ENCODE measurements around the gene MLXIPL.
"Not testable (repeated sequence)": the region's sequence is repeated elsewhere in the genome, so short reads cannot be mapped to it uniquely, and the experiment has no call there.

The MLXIPL gene

DNA sequence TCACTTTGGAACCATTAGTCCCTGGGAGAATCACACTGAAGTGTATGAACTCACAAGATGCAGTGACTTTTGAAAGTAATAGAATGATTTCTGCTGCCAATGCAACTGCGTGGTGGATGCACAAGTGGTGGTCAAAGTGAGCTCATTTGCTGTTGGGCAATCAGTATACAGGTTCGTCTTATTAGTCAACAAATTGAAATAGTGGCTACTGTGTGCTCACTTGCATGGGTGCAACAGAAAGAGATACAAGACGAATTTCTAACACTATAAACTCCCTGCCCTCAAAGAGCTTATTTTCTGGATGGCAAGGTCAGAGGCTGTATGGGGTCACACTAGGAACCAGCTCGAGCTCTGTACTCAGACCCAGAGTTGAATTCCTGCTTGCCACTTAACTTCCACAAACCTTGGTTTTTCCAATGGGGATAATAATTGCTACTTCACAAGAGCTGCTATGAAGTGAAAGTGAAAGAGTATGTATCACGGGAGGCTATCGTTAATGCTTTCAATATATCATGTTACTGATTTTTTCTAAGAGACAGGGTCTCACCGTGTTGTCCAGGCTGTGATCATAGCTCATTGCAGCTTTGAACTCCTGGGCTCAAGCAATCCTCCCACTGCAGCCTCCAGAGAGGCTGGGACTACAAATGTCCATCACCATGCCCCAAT is 58.5 kb downstream of the MLXIPL start:
- DNase-seq (ENCODE audit: low read depth) = no peak
- TF ChIP-seq, protein P1, sequence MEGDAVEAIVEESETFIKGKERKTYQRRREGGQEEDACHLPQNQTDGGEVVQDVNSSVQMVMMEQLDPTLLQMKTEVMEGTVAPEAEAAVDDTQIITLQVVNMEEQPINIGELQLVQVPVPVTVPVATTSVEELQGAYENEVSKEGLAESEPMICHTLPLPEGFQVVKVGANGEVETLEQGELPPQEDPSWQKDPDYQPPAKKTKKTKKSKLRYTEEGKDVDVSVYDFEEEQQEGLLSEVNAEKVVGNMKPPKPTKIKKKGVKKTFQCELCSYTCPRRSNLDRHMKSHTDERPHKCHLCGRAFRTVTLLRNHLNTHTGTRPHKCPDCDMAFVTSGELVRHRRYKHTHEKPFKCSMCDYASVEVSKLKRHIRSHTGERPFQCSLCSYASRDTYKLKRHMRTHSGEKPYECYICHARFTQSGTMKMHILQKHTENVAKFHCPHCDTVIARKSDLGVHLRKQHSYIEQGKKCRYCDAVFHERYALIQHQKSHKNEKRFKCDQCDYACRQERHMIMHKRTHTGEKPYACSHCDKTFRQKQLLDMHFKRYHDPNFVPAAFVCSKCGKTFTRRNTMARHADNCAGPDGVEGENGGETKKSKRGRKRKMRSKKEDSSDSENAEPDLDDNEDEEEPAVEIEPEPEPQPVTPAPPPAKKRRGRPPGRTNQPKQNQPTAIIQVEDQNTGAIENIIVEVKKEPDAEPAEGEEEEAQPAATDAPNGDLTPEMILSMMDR (IDR thresholded peaks at IDR 0.05; ENCODE audit: insufficient read depth, low read depth, low read length, missing control alignments) = no peak
- no peak overlapping the region; the same call in none of the 2 replicates for H3K4me3 ChIP-seq (ENCODE audit: low read depth, low read length)

DNA sequence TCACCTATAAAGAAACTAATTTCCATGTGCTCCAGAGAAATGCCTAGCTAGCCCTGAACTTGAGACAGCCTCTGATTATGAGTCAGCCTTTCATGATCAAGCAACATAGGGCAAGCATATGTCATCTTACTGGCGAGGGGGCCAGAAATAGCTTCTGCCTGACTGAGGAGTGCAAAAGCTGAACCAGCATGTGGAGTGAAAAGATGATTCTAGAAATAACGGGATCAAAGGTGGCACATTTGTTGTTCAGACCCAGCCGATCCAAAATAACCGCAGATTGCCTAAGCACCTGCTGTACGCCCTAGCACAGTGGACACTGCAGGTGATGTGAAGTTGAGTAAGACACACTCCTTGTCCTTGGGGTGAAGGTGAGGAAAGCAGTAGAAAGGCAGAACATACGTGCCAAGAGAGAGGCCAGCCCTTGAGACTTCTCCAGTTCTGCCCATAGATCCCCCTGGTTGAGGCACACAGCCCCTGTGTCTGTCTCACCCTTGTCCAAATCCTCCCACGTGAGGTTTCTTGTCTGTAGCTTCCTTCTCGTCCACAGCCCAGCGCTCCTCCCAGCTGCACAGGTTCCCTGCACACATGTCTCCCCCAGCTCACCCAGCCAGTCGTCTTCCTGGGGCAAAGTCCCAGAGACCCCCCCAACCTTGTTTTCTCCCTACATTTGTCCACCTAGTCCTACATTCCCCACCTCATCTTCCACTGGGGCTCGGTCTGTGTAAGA is 64.0 kb downstream of the MLXIPL start:
- TF ChIP-seq, protein P1 (IDR thresholded peaks at IDR 0.05; ENCODE audit: insufficient read depth, low read depth, low read length, missing control alignments) = no peak
- H3K4me3 ChIP-seq (ENCODE audit: low read depth, low read length) = no peak overlapping the region
- DNase-seq (ENCODE audit: low read depth) = peak; percentile 71

DNA sequence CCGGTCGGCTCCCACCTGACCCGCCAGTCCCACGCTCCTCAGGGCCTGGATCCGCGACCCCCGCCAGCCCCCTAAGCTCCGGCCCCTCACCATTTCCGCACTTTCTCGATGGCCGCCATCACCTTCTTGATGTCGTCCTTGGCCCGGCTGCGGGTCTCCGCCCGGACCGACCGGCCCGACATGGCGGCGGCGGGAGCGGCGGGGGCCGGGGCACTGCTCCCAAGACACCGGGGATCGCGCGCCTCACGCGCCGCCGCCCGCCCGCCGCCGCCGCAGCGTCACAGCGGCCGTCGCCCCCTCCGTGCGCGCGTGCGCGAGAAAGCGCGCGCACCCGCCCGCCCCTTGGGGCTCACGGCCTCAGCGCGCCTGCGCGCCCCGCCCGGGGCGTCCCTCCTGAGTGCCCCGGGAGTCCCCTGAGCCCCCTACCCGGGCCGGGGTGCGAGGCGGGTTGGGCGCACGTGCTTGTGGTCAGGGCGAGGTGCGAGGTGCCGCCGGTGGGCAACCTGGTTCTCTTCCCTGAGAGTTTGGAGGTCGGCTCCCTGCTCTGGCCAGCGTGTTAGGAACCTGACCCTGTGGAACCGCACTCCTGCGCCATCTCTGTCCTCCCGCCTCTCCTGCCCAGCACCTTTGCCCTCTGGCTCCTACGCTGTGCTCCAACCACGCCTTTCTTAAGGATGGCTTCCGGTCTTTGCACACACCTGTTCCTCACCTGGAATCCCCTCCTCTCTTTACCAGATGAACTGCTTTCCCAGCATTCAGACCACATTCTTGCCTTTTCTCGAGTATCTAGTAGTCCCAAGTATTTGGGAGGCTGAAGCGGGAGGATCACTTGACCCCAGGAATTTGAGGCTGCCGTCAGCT is 66.7 kb downstream of the MLXIPL start, which contains the start of gene BCL7B:
Gene BCL7B, minus strand, starts transcription at position 294 of the 861 bp plus-strand sequence. Its CDS starts 112 bp downstream, at position 182.
- DNase-seq (ENCODE audit: low read depth) = peak; percentile 87
- H3K4me3 ChIP-seq (ENCODE audit: low read depth, low read length) = peak within 1 kb of the TSS; percentile 99
- TF ChIP-seq, protein P1 (IDR thresholded peaks at IDR 0.05; ENCODE audit: insufficient read depth, low read depth, low read length, missing control alignments) = no peak

DNA sequence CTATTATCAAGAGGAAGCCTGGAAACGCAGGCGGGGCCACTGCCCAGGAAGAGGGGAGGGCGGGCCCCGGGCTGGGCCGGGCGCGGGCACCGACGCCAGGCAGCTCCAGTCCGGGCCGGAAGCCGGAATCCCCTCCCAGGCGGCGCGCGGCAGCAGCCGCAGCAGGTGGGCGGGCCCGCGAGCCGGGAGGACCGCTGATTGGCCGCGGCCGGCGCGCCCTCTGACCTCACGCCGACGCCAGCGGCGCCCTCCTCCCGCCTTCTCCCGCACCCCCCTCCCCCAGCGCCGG is 67.3 kb downstream of the MLXIPL start:
- H3K4me3 ChIP-seq (ENCODE audit: low read depth, low read length) = peak overlapping the region; percentile 99
- TF ChIP-seq, protein P1 (IDR thresholded peaks at IDR 0.05; ENCODE audit: insufficient read depth, low read depth, low read length, missing control alignments) = no peak
- DNase-seq (ENCODE audit: low read depth) = peak; percentile 96

DNA sequence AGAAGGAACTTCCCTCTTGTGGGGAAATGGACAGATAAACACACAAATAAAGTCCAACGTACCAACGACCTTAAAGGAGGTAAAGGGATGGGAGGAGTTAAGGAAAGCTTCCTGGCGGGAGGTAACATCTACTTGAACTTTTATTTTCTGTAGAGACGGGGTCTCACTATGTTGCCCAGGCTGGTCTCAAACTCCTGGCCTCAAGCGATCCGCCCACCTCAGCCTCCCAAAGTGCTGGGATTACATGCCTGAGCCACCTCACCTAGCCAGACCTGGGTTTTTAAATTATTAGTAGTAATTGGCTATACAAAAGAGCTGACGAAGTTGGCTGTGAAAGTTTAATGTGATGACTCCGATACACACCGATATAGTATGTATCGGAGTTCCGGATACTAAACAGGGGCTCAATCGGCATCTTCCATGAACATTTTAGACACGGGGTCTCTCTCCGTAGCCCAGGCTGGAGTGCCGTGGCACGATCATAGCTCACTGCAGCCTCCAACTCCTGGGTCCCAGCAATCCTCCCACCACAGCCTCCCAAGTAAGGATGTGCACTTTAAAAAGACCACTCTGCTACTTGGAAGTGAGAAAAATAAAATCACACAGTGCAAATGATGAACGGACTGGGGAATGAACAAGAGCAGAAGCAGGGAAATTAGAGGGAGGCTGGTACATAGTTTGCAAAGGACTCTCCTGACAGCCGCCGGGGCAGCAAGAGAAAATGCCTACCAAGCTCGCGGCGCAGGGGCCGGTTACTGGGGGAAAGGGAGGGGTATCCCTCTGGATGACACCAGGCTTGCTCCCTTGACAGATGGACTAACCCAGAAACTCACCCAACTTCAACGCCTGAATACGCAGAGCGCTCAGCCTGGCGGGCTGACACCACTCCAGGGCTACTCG is 67.9 kb downstream of the MLXIPL start:
- TF ChIP-seq, protein P1 (IDR thresholded peaks at IDR 0.05; ENCODE audit: insufficient read depth, low read depth, low read length, missing control alignments) = no peak
- peak overlapping the region; percentile 99 for H3K4me3 ChIP-seq (ENCODE audit: low read depth, low read length)
- DNase-seq (ENCODE audit: low read depth) = no peak

DNA sequence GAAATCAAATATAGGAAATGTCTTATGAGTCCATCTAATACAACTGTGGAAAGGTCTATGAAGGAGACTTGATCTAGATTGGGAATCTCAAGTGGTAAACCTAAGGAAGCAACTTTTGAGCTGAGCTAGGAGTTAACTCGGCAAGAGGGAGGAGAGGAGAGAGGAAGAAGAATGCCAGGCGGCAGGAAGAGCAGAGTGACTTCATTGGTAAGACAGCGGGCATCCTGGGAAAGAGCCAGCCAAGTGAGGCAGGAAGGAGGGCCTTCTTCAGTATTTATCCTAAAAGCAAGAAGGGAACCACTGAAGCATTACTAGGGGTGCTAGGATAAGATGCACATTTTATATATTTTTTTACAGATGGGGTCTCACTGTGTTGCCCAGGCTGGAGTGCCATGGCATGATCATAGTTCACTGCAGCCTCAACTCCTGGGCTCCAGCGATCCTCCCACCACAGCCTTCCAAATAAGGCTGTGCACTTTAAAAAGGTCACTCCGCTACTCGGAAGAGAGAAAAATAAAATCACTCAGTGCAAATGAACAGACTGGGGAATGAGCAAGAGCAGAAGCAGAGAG is 68.8 kb downstream of the MLXIPL start:
- TF ChIP-seq, protein P1 (IDR thresholded peaks at IDR 0.05; ENCODE audit: insufficient read depth, low read depth, low read length, missing control alignments) = no peak
- DNase-seq (ENCODE audit: low read depth) = no peak
- H3K4me3 ChIP-seq (ENCODE audit: low read depth, low read length) = peak overlapping the region; percentile 99

DNA sequence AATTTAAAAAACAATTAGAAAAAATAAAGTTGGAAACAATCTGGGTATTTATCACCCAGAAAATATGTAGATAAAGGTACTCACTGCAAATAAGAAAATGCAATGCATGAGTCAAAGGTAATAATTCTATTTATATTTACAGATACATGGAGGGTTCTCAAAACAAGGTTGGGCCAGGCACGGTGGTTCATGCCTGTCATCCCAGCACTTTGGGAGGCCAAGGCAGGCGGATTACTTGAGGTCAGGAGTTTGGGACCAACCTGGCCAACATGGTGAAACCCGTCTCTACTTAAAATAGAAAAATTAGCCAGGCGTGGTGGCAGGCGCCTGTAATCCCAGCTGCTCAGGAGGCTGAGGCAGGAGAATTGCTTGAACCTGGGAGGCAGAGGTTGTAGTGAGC is 74.2 kb downstream of the MLXIPL start:
- DNase-seq (ENCODE audit: low read depth); H3K4me3 ChIP-seq (ENCODE audit: low read depth, low read length): not testable (repeated sequence)
